Activated CD4-positive, alpha-beta T cell treated with anti-CD3 and anti-CD28 coated beads for 1 hour (primary cell): ENCODE data around the gene CLIC6.
"Not testable (repeated sequence)": the region's sequence is repeated elsewhere in the genome, so short reads cannot be mapped to it uniquely, and the experiment has no call there.

ENCODE experiments used
- DNase-seq: peaks from one replicate; pipeline ENCODE4 v3.0.0-alpha.2; 2020

The CLIC6 gene

DNA sequence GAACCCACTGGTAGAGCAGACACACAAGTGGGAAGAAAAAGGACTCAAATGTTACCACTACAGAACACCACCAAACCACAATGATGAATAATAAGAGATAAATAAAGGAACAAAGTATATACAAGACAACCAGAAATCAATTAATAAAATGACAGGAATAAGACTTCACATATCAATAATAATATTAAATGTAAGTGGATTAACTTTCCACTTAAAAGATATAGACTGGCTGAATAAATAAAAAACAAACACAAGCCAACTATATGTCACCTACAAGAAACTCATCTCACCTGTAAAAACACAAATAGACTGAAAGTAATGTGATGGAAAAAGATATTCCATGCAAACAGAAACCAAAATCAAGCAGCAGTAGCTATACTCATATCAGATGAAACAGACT is 6.9 kb upstream of the CLIC6 start:
- no peak for DNase-seq

DNA sequence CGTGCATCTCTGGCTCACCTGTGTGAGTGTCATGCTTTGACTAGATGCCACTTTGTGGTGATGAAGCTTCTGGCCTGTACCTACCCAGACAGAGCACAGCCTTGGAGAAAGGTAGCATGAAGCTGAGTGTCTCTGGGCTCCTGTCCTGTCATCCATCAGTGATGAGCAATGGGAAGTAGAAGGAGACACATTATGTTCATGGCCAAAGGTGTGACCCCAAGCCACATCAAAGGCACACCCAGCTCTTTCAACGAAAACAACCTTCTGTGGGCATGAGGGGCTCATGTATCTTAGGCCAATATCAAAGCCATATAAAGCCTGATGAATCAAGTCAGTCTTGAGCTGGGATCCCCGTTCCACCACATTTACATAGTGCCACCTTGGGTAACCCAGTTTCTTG is 1.0 kb upstream of the CLIC6 start:
- no peak for DNase-seq

DNA sequence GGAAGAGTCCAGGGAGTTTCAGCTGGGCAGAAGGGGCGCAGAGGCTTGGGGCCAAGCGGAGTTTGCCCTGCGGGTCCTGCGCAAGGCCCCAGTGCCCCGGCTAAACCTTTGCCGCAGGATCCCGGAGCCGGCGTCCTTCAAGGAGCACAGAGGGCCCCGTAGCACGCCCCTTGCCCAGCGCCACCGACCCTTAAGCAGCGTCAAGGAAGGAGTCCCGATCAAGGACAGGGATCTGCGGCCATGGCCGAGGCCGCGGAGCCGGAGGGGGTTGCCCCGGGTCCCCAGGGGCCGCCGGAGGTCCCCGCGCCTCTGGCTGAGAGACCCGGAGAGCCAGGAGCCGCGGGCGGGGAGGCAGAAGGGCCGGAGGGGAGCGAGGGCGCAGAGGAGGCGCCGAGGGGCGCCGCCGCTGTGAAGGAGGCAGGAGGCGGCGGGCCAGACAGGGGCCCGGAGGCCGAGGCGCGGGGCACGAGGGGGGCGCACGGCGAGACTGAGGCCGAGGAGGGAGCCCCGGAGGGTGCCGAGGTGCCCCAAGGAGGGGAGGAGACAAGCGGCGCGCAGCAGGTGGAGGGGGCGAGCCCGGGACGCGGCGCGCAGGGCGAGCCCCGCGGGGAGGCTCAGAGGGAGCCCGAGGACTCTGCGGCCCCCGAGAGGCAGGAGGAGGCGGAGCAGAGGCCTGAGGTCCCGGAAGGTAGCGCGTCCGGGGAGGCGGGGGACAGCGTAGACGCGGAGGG is 520 bp downstream of the CLIC6 start:
- no peak for DNase-seq

DNA sequence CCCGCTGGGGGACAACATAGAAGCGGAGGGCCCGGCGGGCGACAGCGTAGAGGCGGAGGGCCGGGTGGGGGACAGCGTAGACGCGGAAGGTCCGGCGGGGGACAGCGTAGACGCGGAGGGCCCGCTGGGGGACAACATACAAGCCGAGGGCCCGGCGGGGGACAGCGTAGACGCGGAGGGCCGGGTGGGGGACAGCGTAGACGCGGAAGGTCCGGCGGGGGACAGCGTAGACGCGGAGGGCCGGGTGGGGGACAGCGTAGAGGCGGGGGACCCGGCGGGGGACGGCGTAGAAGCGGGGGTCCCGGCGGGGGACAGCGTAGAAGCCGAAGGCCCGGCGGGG is 1.1 kb downstream of the CLIC6 start:
- not testable (repeated sequence) for DNase-seq

DNA sequence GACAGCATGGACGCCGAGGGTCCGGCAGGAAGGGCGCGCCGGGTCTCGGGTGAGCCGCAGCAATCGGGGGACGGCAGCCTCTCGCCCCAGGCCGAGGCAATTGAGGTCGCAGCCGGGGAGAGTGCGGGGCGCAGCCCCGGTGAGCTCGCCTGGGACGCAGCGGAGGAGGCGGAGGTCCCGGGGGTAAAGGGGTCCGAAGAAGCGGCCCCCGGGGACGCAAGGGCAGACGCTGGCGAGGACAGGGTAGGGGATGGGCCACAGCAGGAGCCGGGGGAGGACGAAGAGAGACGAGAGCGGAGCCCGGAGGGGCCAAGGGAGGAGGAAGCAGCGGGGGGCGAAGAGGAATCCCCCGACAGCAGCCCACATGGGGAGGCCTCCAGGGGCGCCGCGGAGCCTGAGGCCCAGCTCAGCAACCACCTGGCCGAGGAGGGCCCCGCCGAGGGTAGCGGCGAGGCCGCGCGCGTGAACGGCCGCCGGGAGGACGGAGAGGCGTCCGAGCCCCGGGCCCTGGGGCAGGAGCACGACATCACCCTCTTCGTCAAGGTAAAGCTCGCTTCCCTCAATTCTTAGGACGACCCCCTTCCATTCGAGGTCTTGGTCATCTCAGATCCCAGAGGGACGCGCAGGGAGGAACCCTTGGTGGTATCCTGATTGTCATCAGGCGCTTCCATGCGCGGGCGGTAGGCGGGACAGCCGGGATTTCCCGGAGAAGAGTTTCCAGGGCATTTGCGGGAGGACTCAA is 1.6 kb downstream of the CLIC6 start:
- DNase-seq, result no peak

DNA sequence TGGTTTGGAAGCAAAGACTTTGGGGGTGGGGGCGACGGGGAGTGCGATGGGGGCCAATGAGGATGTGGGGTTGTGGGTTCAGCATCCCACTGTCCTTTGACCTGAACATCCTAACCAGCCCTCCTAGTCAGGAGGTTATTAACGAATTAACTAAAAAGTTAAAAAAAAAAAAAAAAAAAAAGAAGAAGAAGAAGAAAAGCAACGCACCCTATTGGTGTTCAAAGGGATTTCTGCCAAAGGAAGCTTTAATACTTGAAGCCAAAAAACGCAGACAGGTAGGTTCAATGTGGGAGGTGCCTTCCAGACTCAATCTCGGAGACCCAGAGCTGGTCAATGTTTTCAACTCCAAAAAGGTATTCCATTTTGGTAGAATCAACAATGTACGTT is 2.2 kb downstream of the CLIC6 start:
- no peak for DNase-seq

DNA sequence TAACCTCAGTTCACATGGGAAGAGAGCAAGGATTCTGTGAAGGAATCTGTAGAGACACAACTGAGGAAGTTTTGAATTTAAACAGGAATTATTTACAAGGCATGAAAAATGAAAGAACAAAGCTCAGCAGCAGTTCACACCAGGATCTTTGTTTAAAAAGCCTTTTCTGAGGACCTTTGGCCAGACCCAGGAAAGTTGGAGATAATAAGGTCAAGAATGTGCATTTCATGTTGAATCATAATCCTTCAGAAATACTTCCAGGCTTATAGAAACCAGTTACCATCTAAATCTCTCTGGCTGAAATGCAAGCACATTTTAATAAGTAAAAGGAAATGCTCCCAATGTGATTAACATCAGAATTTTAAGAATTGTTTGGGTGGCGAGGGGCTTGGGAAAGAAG is 2.7 kb downstream of the CLIC6 start:
- no peak for DNase-seq

DNA sequence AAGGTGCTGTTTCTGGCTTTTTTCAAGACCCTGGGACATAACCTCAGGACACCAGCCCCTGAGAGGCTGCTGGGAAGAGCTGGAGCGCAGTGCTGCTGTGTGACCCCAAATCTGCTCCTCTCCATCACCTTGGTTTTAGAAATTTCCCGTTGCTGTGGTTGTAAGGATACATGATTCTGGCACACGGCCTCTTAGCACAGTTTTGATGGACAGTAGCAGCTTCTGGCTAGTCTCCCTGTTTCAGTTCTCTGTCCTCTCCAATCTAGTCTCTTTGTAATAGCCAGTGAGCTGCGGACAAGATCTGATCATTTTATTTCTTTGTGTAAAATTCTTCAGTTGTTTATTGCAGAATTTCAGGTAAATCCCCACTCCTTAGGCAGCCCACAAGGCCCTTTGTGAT is 3.1 kb downstream of the CLIC6 start:
- DNase-seq, result no peak

DNA sequence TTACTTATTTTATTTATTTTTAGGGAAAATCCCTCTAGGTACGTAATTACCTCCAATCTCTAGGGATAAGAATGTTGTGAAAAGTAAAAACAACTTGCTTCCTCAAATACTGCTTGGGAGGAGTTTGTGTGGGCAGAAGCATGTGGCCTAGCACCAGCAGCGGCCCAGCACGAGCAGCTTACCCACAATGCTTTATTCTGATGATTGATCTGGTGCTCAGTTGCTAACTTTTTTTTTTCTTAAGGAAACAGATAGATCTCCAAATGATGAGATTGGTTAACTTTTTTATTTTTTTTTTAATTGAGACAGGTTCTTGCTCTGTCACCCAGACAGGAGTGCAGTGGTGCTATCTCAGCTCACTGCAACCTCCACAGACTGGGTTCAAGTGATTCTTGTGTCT is 4.2 kb downstream of the CLIC6 start:
- no peak for DNase-seq

DNA sequence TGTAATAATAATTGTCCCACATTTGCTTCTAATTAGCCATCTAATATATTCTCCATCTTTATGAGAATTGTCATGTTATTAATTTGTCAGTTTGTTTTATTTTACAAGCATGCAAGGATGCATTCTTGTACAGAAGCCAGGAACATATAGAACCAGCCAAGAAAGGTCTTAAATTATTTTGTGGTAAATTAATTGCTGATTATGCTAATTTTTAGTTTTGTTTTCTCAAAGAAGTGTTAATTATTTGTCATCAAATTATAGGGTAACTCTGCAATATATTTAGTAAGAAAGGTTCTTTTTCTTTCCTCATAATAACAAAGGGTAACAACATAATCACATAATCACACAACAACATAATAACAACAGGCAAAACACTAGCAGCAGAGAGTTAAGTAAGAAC is 5.7 kb downstream of the CLIC6 start:
- no peak for DNase-seq

DNA sequence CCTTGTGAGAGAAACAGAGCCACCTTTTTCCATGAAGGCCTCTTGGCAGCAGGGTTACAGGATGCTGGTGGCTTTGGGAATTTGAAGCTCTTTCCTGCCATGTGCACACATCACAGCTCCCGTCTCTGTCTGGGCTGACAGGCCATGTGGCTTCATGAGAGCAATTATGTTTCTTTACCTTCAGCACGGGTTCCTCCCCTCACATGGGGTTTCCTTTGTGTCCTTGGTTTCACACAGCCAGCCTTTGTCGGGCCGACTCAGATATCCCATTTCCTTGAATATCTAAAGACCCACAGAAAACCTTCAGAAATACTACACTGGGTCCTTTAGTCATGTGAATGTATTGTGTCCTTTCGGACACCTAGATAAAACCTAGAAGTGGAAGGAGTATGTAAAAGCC is 7.1 kb downstream of the CLIC6 start:
- DNase-seq, result no peak

DNA sequence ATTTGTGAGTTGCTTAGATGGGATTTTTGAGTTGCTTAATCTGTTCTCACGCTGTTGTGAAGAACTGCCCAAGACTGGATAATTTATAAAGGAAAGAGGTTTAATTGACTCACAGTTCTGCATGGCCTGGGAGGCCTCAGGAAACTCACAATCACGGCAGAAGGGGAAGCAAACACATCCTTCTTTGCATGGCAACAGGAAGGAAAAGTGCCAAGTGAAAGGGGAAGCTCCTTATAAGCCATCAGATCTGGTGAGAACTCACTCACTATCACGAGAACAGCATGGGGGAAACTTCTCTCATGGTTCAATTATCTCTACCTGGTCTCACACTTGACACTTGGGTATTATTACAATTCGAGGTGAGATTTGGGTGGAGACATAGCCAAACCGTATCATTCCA is 10.3 kb downstream of the CLIC6 start:
- no peak for DNase-seq

DNA sequence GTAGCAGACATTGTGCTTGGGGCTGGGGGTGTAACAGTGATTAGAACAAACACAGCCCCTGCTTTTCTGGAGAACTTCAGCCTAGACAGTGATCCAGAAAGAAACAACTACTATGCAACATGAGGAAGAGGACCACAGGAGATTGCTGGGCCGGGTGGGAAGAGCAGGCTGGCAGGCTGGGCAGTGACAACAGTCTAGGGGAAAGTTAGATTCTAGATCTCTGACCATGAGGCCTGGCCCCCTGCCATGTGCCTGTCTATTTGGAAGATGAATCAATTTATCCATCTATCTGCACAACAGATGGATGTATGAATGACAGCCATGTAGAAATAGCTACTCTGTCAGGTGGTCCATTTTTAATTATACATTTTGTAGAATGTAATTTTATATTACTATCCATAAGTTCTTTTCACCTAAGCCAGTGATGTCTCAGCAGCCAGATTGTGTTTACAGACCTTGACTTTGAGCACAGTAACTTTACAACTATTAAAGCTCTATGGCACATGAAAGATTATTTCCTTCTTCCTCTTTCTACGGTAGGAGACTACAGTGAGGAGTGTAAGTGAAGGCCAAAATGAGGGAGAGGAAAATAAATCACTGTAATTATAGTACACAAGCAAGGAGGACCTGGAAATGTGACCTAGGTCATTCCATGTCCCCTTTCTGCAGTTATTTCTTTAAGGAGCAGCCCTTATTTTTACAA is 15.5 kb downstream of the CLIC6 start:
- DNase-seq, result no peak

DNA sequence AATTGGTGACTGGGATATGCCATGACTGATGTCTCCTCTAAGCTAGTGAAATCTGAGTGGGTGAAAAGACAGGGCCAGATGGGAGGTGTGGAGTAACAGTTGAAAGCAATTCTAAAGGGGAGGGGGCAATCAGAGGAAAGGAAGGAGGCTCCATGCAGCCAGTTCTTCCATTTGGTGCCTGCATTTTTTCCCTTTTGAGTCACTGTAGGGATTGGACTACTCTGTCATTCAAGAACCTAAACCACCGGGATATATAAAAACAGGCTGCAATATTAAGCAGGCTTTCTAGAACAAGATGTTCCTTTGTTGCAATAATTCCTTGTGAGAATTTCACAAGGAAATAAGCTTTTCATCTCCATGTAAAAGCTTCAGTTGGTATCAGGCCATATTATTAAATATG is 18.3 kb downstream of the CLIC6 start:
- no peak for DNase-seq

DNA sequence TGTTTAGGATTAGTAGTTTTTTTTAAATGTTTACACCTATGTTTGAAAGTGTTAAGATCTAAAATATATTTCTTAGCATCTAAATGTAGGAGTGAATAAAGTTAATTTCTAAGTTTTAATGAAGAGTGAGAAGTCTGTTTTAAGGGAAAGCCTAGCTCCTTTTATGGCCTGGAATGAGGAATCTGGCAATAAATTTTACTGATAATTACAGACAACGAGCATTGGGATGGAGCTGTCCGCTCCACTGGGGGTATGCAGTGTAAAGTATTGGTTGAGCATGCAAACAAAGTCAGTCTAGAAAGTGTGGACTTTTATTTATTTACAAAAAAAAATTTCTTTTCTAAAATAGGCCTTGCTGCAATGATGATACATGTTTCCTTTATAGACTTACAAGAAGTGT is 19.0 kb downstream of the CLIC6 start:
- no peak for DNase-seq

DNA sequence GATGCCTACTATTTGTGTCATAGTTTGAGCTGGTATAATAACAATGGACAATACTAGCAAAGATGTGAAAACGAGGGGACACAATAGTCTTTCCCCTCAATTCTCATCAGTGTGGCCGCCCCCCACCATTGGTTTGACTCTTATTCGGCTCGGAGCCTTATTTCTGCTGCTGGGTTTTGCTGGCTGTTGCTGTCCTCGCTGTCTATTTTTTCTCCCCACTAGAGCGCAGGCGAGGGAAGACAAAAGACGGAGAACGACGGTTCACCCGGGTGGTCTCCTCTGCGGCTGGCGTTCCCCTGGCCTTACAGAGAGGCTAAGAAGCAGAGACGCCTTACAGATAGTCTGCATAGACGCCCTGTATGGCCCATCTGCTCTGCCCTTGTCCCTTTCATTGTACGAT is 19.4 kb downstream of the CLIC6 start:
- DNase-seq, result no peak

DNA sequence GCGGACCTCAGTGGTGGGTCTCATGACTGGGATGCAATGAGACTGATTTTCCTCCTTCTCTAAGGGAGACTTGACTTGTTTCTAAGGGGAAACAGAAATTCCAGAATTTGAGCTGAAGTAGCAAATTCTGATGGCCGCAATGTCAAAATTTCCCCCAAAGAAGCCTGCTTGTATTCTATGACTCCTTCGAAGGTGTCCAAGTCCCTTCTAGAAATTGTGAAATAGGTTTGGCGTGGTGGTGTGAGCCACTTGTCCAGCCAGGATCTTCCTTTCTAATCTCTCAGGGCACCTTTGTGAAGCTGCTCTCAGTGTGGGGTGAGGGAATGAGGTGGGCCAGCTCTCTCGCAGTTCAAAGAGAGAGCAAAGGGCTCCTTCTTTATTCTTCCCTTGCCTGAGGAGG is 19.9 kb downstream of the CLIC6 start:
- no peak for DNase-seq

DNA sequence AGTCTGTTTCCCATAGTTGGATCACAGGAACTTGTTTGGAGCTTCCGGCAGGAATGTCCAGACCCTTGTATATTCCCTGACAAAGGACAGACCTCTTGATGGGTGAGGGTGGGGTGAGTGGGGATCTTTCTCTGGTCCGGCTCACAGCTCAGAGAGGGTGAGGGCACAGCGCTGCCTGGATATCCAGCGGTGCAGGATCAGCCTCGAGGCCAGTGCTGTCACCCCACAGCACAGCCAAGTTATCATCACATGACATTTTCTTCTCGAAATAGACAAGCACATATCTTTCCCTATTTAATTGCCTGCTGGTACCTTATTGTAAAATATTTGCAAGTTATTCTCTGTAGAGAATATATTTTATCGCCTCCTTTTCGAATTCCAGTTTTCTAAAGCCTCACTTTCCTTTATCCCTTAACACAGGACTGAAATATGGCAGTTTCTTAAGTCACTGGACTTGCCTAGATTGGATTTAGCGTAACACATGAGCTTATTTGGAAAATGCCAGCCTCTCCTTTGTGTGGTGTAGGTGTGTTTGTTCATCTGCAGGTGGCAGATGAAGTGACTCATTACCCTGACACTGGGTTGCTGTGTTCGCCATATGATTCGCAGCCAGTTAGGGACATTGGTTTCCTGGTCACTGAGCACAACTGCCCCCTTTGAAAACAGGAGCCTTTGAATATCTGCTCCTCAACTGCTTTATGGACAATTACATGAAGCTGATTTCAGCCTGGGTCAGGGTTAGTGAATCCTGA is 21.4 kb downstream of the CLIC6 start:
- no peak for DNase-seq

DNA sequence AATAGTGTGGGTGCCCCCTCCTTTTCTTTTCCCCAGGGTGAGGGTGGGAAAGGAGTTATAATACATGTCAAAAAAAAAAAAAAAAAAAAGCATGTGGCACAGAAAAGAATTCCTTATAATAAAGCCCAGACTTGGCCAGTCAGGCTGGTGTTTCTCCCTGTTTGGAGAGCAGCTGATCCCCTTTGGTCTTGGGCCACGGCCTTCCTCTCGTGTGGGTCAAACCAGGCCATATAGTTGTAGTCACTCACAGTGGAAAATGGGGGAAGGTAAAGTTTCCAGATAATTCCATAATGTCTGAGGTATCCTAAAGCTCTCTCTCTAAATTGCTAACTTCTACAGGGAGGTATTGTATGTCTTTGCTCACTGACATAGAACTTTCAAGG is 22.0 kb downstream of the CLIC6 start:
- no peak for DNase-seq

DNA sequence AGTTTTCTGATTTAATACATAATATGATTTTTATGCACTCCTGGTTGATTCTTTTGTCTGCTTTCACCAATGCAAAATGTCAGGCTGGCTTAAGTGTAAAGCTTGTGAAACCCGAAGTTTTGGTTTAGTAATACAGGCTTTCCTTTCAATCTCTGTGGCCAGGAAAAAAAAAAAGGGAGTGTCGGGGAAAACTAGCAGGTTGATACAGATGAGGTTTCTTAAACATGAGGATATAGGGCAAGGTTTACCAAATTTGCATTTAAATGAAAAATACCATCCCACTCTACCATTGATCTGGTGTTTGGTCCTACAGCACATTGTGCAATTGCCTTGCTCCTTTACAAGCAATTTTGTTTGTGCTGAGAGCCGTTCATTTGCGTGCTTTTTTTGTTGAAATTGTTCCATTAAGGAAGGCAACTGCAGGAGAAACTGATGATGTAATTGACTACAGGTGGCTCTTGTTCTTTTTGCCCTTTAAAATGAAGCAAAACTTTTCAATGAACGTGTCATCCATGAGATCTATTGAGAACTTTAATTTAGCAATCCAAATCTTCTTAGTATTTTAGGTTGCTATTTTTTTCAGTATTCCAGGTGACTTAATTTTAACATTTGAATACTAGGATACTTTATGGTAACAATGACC is 22.7 kb downstream of the CLIC6 start:
- no peak for DNase-seq

DNA sequence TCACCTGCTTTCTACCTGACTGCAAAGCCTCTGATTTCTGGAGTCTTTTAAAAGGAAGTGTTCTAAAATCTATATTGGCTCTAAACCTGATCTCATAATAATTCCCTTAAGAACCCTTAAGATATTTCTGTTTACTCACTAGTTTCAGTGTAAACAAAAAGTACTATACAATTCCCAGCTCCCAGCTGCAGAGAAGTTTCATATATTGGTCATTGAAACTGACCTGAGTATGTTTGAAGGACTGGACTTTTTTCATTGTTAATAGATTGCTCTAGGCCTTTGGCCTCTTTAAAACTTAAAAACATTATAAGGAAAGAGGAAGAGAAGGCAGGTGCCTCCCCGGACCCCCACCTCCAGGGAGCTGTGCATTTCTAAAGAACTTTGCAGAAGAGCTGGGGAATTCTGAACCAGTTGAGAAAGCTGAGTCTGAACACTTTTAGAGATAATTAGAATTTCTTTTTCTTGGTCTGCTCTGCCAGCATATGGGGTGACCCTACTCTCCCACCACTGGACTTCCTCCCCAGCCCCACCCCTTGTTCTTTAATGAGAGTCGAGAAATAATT is 23.7 kb downstream of the CLIC6 start:
- no peak for DNase-seq

DNA sequence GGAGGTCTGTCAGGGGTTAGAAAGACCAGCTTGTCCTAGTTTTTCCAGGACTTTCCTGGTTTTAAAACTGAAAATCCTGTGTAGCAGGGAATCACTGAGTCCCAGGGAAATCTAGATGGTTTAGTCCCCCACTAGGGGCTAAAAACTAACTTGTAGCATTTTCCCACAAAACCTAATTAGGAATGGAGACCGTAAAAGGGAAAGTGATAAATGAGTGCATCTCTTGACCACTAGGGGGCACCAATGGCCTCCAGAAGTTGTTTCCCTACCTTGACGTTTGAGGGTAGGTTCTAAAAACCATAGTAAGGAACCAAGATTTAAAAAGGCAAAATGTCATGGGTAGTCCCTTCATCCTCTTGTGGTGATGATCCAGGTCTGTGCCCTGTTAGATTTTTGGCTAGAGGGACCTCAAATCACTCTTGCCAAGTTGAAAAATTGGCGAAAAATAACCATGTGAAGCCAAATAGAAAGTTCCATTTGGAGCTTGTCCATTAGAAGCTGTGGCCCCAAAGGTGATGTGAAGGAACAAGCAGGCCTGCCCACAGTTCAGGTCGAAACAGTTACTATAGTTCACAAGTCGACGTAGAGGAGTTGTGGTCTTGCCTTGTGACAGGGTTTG is 24.5 kb downstream of the CLIC6 start:
- DNase-seq, result no peak
